K562 (cell line): ENCODE results near the gene SALL3. TPM values are rescaled to one million over a fixed set of nuclear protein-coding genes. Genes with fewer than 3 reads are reported as not detected.

Experiments
- ATAC-seq: fragments of 200-7000 bp; cut with Tn5 transposase; 3 replicates; pipeline ENCODE4 v1.9.1; 2020; ENCODE audit warnings: moderate library complexity
- BruUV-seq: library from RNA; stranded (reverse); fragments of 400-500 nt; replicated peaks from 2 replicates; lab custom pipeline; 2021; lab: Mats Ljungman, UMichigan
- CTCF ChIA-PET: fragments of 300-600 bp; formaldehyde crosslinking; extraction: SDS; loops from one replicate; lab custom pipeline; 2021; ENCODE audit warnings: low intra/inter-chr PET ratio; lab: Yijun Ruan, JAX
- POLR2A ChIA-PET: fragments of 300-600, 350-650 bp; sonication (Branson Sonifier 250); formaldehyde crosslinking; extraction: SDS; loops from one replicate; lab custom pipeline; 2021; ENCODE audit warnings: antibody characterized with exemption, inconsistent platforms; lab: Yijun Ruan, JAX
- DNase-seq, 4 experiments: peaks; one replicate each; pipeline versions ENCODE4 v3.0.0 to v3.0.0-alpha.2; 2011 to 2018; ENCODE audit warnings: low spot score in 3 of 4, mixed read lengths in 3 of 4; ENCODE audit errors: extremely low read depth in 1 of 4
- FAIRE-seq: peaks from 2 replicates; lab custom pipeline; 2011; peaks lifted over from hg19 to GRCh38; lab: Jason Lieb, UNC
- H2AFZ ChIP-seq: 2 replicates; pipeline ENCODE4 v1.6.0; 2011; ENCODE audit warnings: low read depth, low read length, control low read depth, inconsistent platforms
- H3K27ac ChIP-seq: fragments of 200-600 bp; 3 replicates; pipeline ENCODE4 v1.8.0; 2011; ENCODE audit warnings: low read depth, mild to moderate bottlenecking, control low read depth, inconsistent platforms, low read length, moderate library complexity, mixed read lengths; ENCODE audit errors: extremely low read depth
- H3K27me3 ChIP-seq, 2 experiments: fragments of 300-600 bp in 1 of 2; 2 replicates in 1 of 2; 3 replicates in 1 of 2; pipeline versions ENCODE4 v1.6.0 to v1.8.0; 2011; ENCODE audit warnings: inconsistent platforms in 2 of 2, low read length in 2 of 2, mild to moderate bottlenecking in 1 of 2, mixed read lengths in 1 of 2, moderate library complexity in 1 of 2; ENCODE audit not compliant: control insufficient read depth in 2 of 2, insufficient read depth in 2 of 2
- H3K36me3 ChIP-seq: fragments of 300-600 bp; 3 replicates; pipeline ENCODE4 v1.8.0; 2011; ENCODE audit warnings: mild to moderate bottlenecking, low read length, inconsistent platforms; ENCODE audit not compliant: control insufficient read depth, insufficient read depth
- H3K4me1 ChIP-seq, 2 experiments: fragments of 200-600 bp in 1 of 2; replicated peaks in 1 of 2; 2 replicates in 1 of 2; 3 replicates in 1 of 2; pipeline versions ENCODE4 v1.5.1 to v1.8.0; 2011; ENCODE audit warnings: inconsistent platforms in 2 of 2, low read length in 2 of 2, mild to moderate bottlenecking in 1 of 2, mixed read lengths in 1 of 2, moderate library complexity in 1 of 2; ENCODE audit not compliant: control insufficient read depth in 2 of 2, insufficient read depth in 2 of 2
- H3K4me2 ChIP-seq: 2 replicates; pipeline ENCODE4 v1.6.1; 2011; ENCODE audit warnings: low read length, control low read depth, inconsistent platforms, mixed read lengths; ENCODE audit not compliant: insufficient read depth
- H3K4me3 ChIP-seq: fragments of 200-600 bp; sonication (generic), shearing (Covaris generic); 2 replicates; pipeline ENCODE4 v1.5.1; 2016; ENCODE audit warnings: control low read depth, inconsistent platforms
- H3K79me2 ChIP-seq: fragments of 200-600 bp; 3 replicates; pipeline ENCODE4 v1.8.0; 2011; ENCODE audit warnings: low read length, inconsistent platforms; ENCODE audit not compliant: control insufficient read depth, insufficient read depth
- H3K9ac ChIP-seq, 2 experiments: 2 replicates each; pipeline versions ENCODE4 v1.6.0 to v1.6.1; 2011; ENCODE audit warnings: low read depth in 2 of 2, low read length in 2 of 2, control low read depth in 1 of 2, inconsistent platforms in 1 of 2, mild to moderate bottlenecking in 1 of 2, mixed read lengths in 1 of 2; ENCODE audit not compliant: insufficient read depth in 1 of 2
- H3K9me1 ChIP-seq: one replicate; pipeline ENCODE4 v1.6.0; 2011; ENCODE audit warnings: inconsistent platforms, mild to moderate bottlenecking, low read length, moderate library complexity; ENCODE audit not compliant: control insufficient read depth, insufficient read depth
- H3K9me3 ChIP-seq: replicated peaks from 2 replicates; pipeline ENCODE4 v1.5.1; 2011; ENCODE audit warnings: low read depth, low read length, inconsistent platforms; ENCODE audit not compliant: control insufficient read depth, insufficient read depth
- H4K20me1 ChIP-seq: replicated peaks from 2 replicates; pipeline ENCODE4 v1.6.1; 2011; ENCODE audit warnings: low read length, inconsistent platforms, mixed read lengths; ENCODE audit not compliant: control insufficient read depth, insufficient read depth
- CBFA2T3 ChIP-seq: fragments of 450-650 bp; IDR thresholded peaks from 2 replicates; pipeline ENCODE4 v1.6.1; 2017
- ESRRA ChIP-seq: fragments of 450-650 bp; IDR thresholded peaks from 2 replicates; pipeline ENCODE4 v1.6.1; 2014; ENCODE audit warnings: low read depth, mild to moderate bottlenecking, moderate library complexity, borderline replicate concordance
- MAX ChIP-seq: sonication (generic); formaldehyde crosslinking; IDR thresholded peaks from 2 replicates; pipeline ENCODE4 v1.9.0; 2022; ENCODE audit warnings: mild to moderate bottlenecking, missing genetic modification reagents
- MCM3 ChIP-seq: fragments of 450-650 bp; IDR thresholded peaks from 2 replicates; pipeline ENCODE4 v1.6.1; 2016
- NFYB ChIP-seq: IDR thresholded peaks from 2 replicates; pipeline ENCODE4 v1.6.1; 2011; ENCODE audit warnings: mild to moderate bottlenecking, moderate library complexity; ENCODE audit not compliant: insufficient read length; ENCODE audit errors: extremely low read depth
- PCBP1 ChIP-seq: fragments of 200-400 bp; formaldehyde crosslinking; IDR thresholded peaks from 2 replicates; pipeline ENCODE4 v1.6.1; 2018; ENCODE audit warnings: mild to moderate bottlenecking, low read depth, low read length; ENCODE audit not compliant: poor library complexity, severe bottlenecking
- SMAD3 ChIP-seq: fragments of 450-650 bp; formaldehyde crosslinking; conservative IDR thresholded peaks from 2 replicates; pipeline ENCODE4 v1.4.0; 2020; ENCODE audit warnings: mild to moderate bottlenecking
- SMARCE1 ChIP-seq: fragments of 450-650 bp; IDR thresholded peaks from 2 replicates; pipeline ENCODE4 v1.7.1; 2016; ENCODE audit warnings: mild to moderate bottlenecking
- TAL1 ChIP-seq: fragments of 450-650 bp; IDR thresholded peaks from 2 replicates; pipeline ENCODE4 v1.6.1; 2016; ENCODE audit warnings: mild to moderate bottlenecking
- TEAD4 ChIP-seq, 2 experiments: sonication (generic) in 1 of 2; formaldehyde crosslinking in 1 of 2; IDR thresholded peaks; 2 replicates each; pipeline versions ENCODE4 v1.6.1 to v1.8.0; 2012 to 2022; ENCODE audit warnings: borderline replicate concordance in 1 of 2, inconsistent platforms in 1 of 2, low read length in 1 of 2, mild to moderate bottlenecking in 1 of 2, missing genetic modification reagents in 1 of 2
- TFE3 ChIP-seq: fragments of 450-650 bp; formaldehyde crosslinking; IDR thresholded peaks from 2 replicates; pipeline ENCODE4 v1.4.0; 2020; ENCODE audit warnings: mild to moderate bottlenecking, mixed read lengths
- ZBTB11 ChIP-seq, 3 experiments: fragments of 200-800 bp in 1 of 3; fragments of 250-450 bp in 1 of 3; fragments of 450-650 bp in 1 of 3; sonication (Bioruptor Pico) in 1 of 3; sonication (Bioruptor generic) in 1 of 3; formaldehyde crosslinking in 1 of 3; IDR thresholded peaks; 2 replicates each; pipeline versions ENCODE4 v1.6.1 to v1.8.0; 2016 to 2022; ENCODE audit warnings: mild to moderate bottlenecking in 2 of 3, missing genetic modification characterization in 2 of 3, missing compliant biosample characterization in 1 of 3, moderate library complexity in 1 of 3
- ZKSCAN3 ChIP-seq: fragments of 250-450 bp; sonication (Bioruptor Pico); IDR thresholded peaks from 2 replicates; pipeline ENCODE4 v1.4.0; 2020
- ZNF384 ChIP-seq: IDR thresholded peaks from 2 replicates; pipeline ENCODE4 v1.6.1; 2012; ENCODE audit warnings: low read depth, low read length, improper control_type of control experiment
- ZNF79 ChIP-seq: fragments of 250-450 bp; sonication (Bioruptor Pico); IDR thresholded peaks from 2 replicates; pipeline ENCODE4 v1.4.0; 2020; ENCODE audit warnings: low read depth, mild to moderate bottlenecking, moderate library complexity
- ZSCAN32 ChIP-seq: fragments of 450-650 bp; formaldehyde crosslinking; IDR thresholded peaks from 2 replicates; pipeline ENCODE4 v1.4.0; 2020; ENCODE audit warnings: mild to moderate bottlenecking, moderate library complexity
- WGBS: fragments of 100-300 bp; shearing (Covaris generic); methylation state at CpG from one replicate; pipeline ENCODE4 v1.1.6; 2016; ENCODE audit warnings: low coverage, mixed read lengths; ENCODE audit not compliant: insufficient coverage; ENCODE audit errors: missing lambda C conversion rate; 5-methylcytosine and 5-hydroxymethylcytosine counted together
- in situ Hi-C: fragments of 300-500 bp; cut with MboI; formaldehyde crosslinking; loops from 4 replicates; pipeline ENCODE4 v1.15.0; 2018; ENCODE audit warnings: inconsistent platforms, mixed read lengths
- intact Hi-C: fragments of 100-400 bp; cut with micrococcal nuclease; formaldehyde crosslinking; loops from 2 replicates; pipeline ENCODE4 v1.14.2; 2022
- polyA plus RNA-seq, 8 experiments: library from polyadenylated mRNA; depleted of rRNA in 4 of 8; stranded (reverse) in 5 of 8; unstranded in 3 of 8; fragments of >200 nt; fragmentation: Nextera tagmentation in 2 of 8; fragmentation: Illumina TruSeq in 1 of 8; extraction: Ambion mirVana in 2 of 8; extraction: Trizol in 1 of 8; gene quantifications; 2 replicates each; pipeline versions ENCODE4 v1.2.1 to v1.2.3, GENCODE V29; 2011 to 2014; ENCODE audit warnings: inconsistent platforms in 1 of 8, missing spikeins in 1 of 8
- total RNA-seq, 7 experiments: library from RNA; depleted of rRNA in 6 of 7; stranded (reverse); fragments of >200 nt in 6 of 7; fragmentation: Illumina TruSeq in 2 of 7; extraction: Trizol in 2 of 7; gene quantifications; 2 replicates each; pipeline versions ENCODE4 v1.2.1 to v1.2.3, GENCODE V29; 2011 to 2021; ENCODE audit warnings: low replicate concordance in 1 of 7

SALL3 gene
- total and polyA plus RNA-seq, 9 of the 15 experiments (the other 6 are each of a cell fraction or from before 2014, with no cell fraction given) = not detected

GRCh38 chr18:78970774-78971333 lies 8.8 kb upstream of the SALL3 start (continued):
- TF ChIP-seq NFYB (no peak), SMAD3 (CRISPR knock-in tag) (no peak), TEAD4 (IDR thresholded peaks at IDR 0.05; ENCODE audit: low read length) (no peak), TEAD4 (CRISPR knock-in tag; IDR thresholded peaks at IDR 0.05; ENCODE audit: borderline replicate concordance) (no peak), SMARCE1 (no peak), PCBP1 (no peak)

GRCh38 chr18:78971511-78972245 lies 7.9 kb upstream of the SALL3 start:
- Histone ChIP-seq H3K36me3 (no peaks in the 10 kb centered on the region), H4K20me1 (no peaks in the 10 kb centered on the region), H3K9ac (no peak overlapping the region), H3K27ac (no peak overlapping the region), H3K79me2 (no peaks in the 10 kb centered on the region), H2AFZ (no peak overlapping the region), H3K4me3 (no peak overlapping the region), H3K4me1 (no peaks in the 10 kb centered on the region; a peak in 1 of 5 replicates), H3K9me3 (no peaks in the 10 kb centered on the region), H3K4me2 (no peak overlapping the region), H3K9me1 (no peaks in the 10 kb centered on the region), H3K27me3 (peaks cover 0 to 46% of the 10 kb centered on the region in 2 experiments; a peak in 3 of 5 replicates)
- ChIA-PET POLR2A (interaction anchor here (0.9 kb wide), 1 partner anchor 12 kb away, joined by 3 read pairs; no protein-coding TSS in a partner anchor), CTCF (no interaction called here)
- WGBS = 1% methylated on average over 14 of the region's 15 CpGs
- in situ Hi-C loops (no loop called here), intact Hi-C loops (no loop called here)
- no peak for ATAC-seq
- FAIRE-seq = no peak
- no peak for DNase-seq
- BruUV-seq = no TSS peak
- TF ChIP-seq MCM3 = no peak
- no peak for TF ChIP-seq ZKSCAN3
- TF ChIP-seq MAX (CRISPR knock-in tag) = no peak
- no peak for TF ChIP-seq ZSCAN32 (CRISPR knock-in tag)
- no peak for TF ChIP-seq ZBTB11 (CRISPR knock-in tag; IDR thresholded peaks at IDR 0.05)
- no peak for TF ChIP-seq ZNF384
- no peak for TF ChIP-seq TAL1
- no peak for TF ChIP-seq ESRRA
- no peak for TF ChIP-seq CBFA2T3
- TF ChIP-seq ZNF79 (CRISPR knock-in tag) = no peak
- no peak for TF ChIP-seq TFE3 (CRISPR knock-in tag)
